HG03196 (cell line): Measurements from ENCODE around the gene N4BP2L1.

Experiments used
- ATAC-seq: cut with Tn5 transposase; IDR thresholded peaks from one replicate; pipeline ENCODE4 v1.9.1; 2021; ENCODE audit not compliant: unreplicated experiment

Gene N4BP2L1

GRCh38 chr13:32427852-32428580, at the start of gene N4BP2L1:
Gene N4BP2L1 (minus strand): TSS chr13:32428130. CDS start chr13:32428082, 48 bp downstream.
- ATAC-seq, result peak; percentile 71

DNA sequence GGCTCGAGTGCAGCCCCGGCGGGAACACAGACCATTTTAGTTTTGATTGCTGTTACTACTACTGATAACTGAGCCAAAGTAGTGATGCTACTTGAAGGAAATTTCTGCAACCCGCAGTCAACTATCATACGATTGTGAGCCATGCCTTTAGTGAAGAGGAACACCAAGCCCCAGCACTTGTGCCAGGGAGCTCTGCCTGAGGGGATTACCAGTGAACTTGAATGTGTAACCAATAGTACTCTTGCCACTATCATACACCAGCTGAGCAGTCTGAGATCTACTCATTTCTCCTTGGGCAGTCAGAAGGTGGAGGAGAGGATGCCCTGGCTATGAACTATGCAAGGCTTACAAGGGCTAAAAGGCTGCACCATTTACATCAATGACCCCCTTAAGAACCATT, 49.0 kb upstream of the N4BP2L1 start:
- ATAC-seq, result no peak

DNA sequence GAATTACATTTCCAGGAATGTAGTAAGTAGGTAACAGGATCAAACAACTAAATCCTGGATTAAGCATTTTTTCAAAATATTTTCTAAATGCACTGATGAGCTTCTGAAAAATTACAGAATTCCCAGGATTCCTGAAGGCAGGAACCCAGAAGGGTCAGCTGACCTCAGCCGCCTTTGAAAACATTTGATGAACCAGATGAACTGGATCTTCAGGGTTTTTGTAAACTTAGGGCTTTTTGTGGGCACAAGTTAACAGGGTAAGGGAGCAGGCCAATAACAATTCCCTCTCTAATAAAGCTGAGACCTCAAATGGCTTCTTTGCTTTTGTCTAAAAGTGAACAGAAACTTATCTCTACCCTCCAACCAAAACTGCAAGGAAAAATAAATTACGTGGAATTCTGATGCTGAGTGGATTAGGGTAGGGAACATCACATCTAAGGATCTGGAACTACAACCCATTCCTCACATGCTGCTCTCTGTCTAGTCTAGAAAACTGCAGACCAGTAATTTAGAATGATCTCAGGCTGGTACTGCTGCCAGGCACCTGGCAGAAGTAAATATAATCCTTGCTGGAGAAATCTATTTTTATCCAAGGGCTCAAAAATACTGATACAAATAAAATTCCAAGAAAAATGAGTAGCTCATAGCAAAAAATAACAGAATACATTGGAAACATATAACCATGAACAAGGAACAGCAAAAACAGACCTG, 48.2 kb upstream of the N4BP2L1 start:
- ATAC-seq, result no peak

- ATAC-seq, result no peak
Measured at GRCh38 chr13:32474999-32475792, 47.3 kb upstream of the N4BP2L1 start.

GRCh38 chr13:32473650-32474049, 45.7 kb upstream of the N4BP2L1 start:
- no peak for ATAC-seq

DNA sequence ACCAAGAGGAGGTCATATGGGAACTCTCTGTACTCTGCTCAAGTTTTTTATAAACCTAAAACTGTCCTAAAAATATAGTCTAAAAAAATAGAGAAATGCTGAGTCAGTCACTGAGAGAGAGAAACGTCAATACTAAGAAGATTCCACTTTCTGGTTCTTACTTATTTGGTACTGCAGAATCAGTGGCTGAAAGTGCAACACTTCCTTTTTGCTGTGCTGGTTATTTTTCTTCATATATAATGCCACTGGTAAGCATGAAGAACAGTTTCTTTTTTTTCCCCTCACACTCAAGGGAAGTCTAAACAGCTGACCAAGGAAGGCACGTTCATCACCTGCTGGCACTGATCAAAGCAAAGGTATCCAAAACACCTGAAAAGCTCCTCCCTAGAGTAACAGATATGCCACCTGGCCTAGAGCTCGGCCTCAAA, 44.3 kb upstream of the N4BP2L1 start:
- no peak for ATAC-seq

GRCh38 chr13:32471187-32471922, 43.4 kb upstream of the N4BP2L1 start:
- no peak for ATAC-seq

DNA sequence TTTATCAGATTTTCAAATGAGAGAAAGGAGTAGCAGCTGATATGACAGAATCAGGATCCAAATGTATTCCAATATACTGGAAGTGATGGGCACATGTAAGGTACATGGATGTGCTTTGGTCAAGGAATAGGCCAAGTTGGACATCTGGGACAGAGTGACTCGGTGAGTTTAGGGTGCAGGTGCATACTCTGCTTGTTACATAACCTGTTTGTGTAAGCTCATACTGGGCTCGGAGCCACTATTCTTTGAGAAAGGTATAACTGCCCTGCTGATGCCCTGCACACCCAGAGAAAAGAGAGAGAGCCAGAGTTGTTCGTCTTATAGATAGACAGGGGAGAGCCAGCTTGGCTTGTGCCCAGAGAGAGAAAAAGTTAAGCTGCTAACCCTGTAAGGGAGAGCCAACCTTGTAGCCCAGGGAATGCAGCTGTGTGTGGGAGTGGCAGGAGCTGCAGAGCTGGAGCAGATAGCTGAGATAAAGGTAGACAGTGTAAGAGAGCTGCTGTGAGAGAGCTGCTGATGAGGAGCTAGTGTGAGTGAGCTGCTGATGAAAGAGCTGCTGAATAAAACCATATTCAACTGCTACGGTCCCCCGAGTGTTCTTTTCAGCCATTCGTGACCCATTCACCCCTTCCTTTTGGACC, 40.7 kb upstream of the N4BP2L1 start:
- ATAC-seq, result no peak

GRCh38 chr13:32456591-32456990, 28.7 kb upstream of the N4BP2L1 start:
- ATAC-seq, result no peak

- no peak for ATAC-seq
Measured at GRCh38 chr13:32455594-32455903, 27.6 kb upstream of the N4BP2L1 start.

- ATAC-seq, result no peak
Measured at GRCh38 chr13:32454886-32455593, 27.1 kb upstream of the N4BP2L1 start.

DNA sequence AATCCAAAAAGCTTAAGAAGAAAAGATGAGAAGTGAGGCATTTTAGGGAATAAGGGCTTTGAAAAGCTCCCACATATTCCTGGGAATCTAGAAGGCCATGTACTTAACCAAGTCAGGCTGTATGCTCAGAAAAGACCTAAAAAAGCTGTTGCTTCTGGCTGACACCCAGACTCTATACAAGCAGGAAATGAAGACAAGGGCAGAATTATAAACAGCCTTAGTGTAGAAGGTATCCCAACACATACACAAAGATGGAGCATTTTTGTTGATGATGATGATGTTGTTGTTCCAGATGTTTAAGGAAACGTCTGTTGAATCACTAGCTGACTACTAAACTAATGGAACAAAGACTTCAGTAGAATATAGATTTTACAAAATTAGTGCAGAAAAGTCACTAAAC, 26.1 kb upstream of the N4BP2L1 start:
- no peak for ATAC-seq

- no peak for ATAC-seq
Measured at GRCh38 chr13:32448972-32449371, 21.0 kb upstream of the N4BP2L1 start.

GRCh38 chr13:32447894-32448623, 20.1 kb upstream of the N4BP2L1 start:
- ATAC-seq, result no peak

- no peak for ATAC-seq
Measured at GRCh38 chr13:32446773-32447465, 19.0 kb upstream of the N4BP2L1 start.

DNA sequence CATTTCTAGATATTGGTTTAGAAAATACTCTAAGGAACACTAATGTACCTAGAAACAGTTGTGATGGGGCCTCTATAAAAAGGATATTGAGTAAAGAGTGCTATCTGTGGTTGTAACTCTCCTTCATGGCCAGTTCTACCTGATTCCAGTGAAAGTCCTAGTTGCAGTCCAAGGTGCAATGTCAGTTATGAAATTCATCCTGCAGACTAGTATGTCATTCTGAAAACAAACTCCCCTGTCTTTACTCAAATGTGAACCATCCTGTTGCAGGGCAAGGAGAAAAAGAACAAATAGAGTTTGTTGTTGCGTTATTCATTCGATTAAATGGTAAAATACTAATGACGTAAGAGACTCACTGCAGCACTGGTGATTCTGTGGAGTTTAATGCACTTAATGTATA, 18.3 kb upstream of the N4BP2L1 start:
- ATAC-seq, result no peak

DNA sequence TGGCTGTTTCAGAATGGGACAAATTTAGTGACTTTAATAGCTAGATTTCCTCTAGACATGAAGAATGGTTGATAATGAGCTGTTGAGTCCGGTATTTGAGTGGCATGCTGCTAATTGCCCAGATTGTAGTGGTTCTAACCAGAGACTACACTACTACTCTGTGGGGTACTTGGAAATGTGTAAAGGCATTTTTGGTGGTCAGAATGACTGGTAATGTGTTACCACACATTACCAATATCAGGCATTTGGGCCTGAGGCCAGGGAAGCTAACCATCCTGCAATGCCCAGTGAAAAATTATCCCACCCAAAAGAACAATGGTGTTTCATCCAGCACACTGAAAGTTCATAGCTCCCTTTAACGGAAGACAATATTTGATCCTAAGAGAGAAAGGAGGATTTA, 17.5 kb upstream of the N4BP2L1 start:
- no peak for ATAC-seq

GRCh38 chr13:32443111-32443510, 15.2 kb upstream of the N4BP2L1 start:
- peak; percentile 57 for ATAC-seq

DNA sequence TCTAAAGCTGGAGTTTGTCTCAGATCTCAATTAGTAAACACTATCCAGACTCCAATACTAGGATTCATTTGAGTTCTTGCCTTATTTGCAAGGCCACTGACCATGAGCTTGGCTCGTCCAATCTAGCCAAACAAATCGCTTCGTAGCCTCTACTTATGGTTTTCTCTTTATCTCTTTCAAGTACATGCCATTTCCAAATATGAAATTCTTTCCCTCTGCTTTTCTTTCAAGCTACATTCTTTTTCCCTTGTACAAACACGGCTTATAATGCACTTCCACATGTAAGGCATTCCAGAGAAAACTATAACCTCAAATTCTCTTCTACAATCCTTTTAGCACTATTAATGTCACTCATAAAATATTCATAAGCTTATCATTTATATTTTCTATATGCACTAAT, 10.9 kb upstream of the N4BP2L1 start:
- no peak for ATAC-seq
